HCT116 (cell line): ENCODE results near the gene ATP6V0B. TPM values are rescaled to one million over a fixed set of nuclear protein-coding genes. Genes with fewer than 3 reads are reported as not detected.

ENCODE experiments used
- ATAC-seq: fragments of 200-7000 bp; cut with Tn5 transposase; 2 replicates; pipeline ENCODE4 v1.9.1; 2020; ENCODE audit warnings: mild to moderate bottlenecking, moderate library complexity
- BruUV-seq: library from RNA; stranded (reverse); fragments of 400-500 nt; replicated peaks from 2 replicates; lab custom pipeline; 2021; lab: Mats Ljungman, UMichigan
- CTCF ChIA-PET: fragments of 300-600 bp; sonication (Branson Sonifier 250); formaldehyde crosslinking; loops from one replicate; lab custom pipeline; 2021; ENCODE audit warnings: antibody characterized with exemption; lab: Charles Lee
- POLR2A ChIA-PET: fragments of 300-600, 350-600 bp; sonication (Branson Sonifier 250); formaldehyde crosslinking; loops from one replicate; lab custom pipeline; 2021; ENCODE audit warnings: antibody characterized with exemption; lab: Charles Lee
- RAD21 ChIA-PET, 2 experiments: fragments of 300-600 bp; sonication (Branson Sonifier 250); formaldehyde crosslinking; loops; one replicate each; lab custom pipeline; 2023; ENCODE audit warnings: low total read pairs in 2 of 2; ENCODE audit not compliant: uncharacterized antibody in 2 of 2, unreplicated experiment in 2 of 2, low non-redundant PET in 1 of 2; lab: Charles Lee
- DNase-seq: peaks from one replicate; pipeline ENCODE4 v3.0.0-alpha.2; 2010; ENCODE audit warnings: low read depth, low spot score
- H2AFZ ChIP-seq: fragments of 200-600 bp; shearing (Covaris generic), sonication (generic); 2 replicates; pipeline ENCODE4 v1.6.1; 2017; ENCODE audit warnings: low read depth, mixed run types, mixed read lengths, antibody characterized with exemption, low read length; ENCODE audit not compliant: poor library complexity, severe bottlenecking
- H3K27ac ChIP-seq: 2 replicates; pipeline ENCODE4 v1.5.1; 2012; ENCODE audit warnings: low read depth, low read length
- H3K27me3 ChIP-seq: fragments of 200-600 bp; sonication (generic); 2 replicates; pipeline ENCODE4 v1.6.1; 2016; ENCODE audit warnings: mixed run types, low read length, mixed read lengths; ENCODE audit not compliant: insufficient read depth
- H3K36me3 ChIP-seq, 2 experiments: fragments of 200-500 bp in 1 of 2; fragments of 200-600 bp in 1 of 2; sonication (Bioruptor generic) in 1 of 2; sonication (generic) in 1 of 2; 2 replicates each; pipeline versions ENCODE4 v1.5.1 to v1.6.1; 2014 to 2016; ENCODE audit warnings: low read length in 2 of 2, inconsistent platforms in 1 of 2, mixed read lengths in 1 of 2, mixed run types in 1 of 2; ENCODE audit not compliant: insufficient read depth in 2 of 2, control insufficient read depth in 1 of 2
- H3K4me1 ChIP-seq, 2 experiments: fragments of 200-600 bp in 1 of 2; sonication (generic) in 1 of 2; 2 replicates each; pipeline versions ENCODE4 v1.5.1 to v1.6.1; 2012 to 2017; ENCODE audit warnings: low read length in 2 of 2, inconsistent platforms in 1 of 2, mild to moderate bottlenecking in 1 of 2, mixed read lengths in 1 of 2, mixed run types in 1 of 2, moderate library complexity in 1 of 2; ENCODE audit not compliant: insufficient read depth in 2 of 2, control insufficient read depth in 1 of 2
- H3K4me2 ChIP-seq: fragments of 200-600 bp; sonication (generic); 2 replicates; pipeline ENCODE4 v1.6.1; 2017; ENCODE audit warnings: mixed run types, low read length, mixed read lengths
- H3K4me3 ChIP-seq, 2 experiments: fragments of 200-600 bp in 1 of 2; sonication (generic) in 1 of 2; replicated peaks in 1 of 2; 2 replicates each; pipeline ENCODE4 v1.5.1; 2011 to 2016; ENCODE audit warnings: low read length in 2 of 2, control low read depth in 1 of 2, low read depth in 1 of 2, mild to moderate bottlenecking in 1 of 2, mixed read lengths in 1 of 2, mixed run types in 1 of 2
- H3K79me2 ChIP-seq: fragments of 200-600 bp; sonication (generic); 2 replicates; pipeline ENCODE4 v1.6.1; 2017; ENCODE audit warnings: mild to moderate bottlenecking, mixed run types, low read length, moderate library complexity, mixed read lengths; ENCODE audit not compliant: insufficient read depth
- H3K9ac ChIP-seq: fragments of 200-600 bp; sonication (generic); 2 replicates; pipeline ENCODE4 v1.6.1; 2016; ENCODE audit warnings: low read length, mixed read lengths
- H3K9me2 ChIP-seq: fragments of 200-600 bp; sonication (generic), shearing (Covaris generic); 2 replicates; pipeline ENCODE4 v1.6.1; 2017; ENCODE audit warnings: mixed run types, mild to moderate bottlenecking, moderate library complexity; ENCODE audit not compliant: insufficient read depth
- H3K9me3 ChIP-seq, 2 experiments: fragments of 200-500 bp in 1 of 2; fragments of 200-600 bp in 1 of 2; sonication (Bioruptor generic) in 1 of 2; sonication (generic) in 1 of 2; 2 replicates each; pipeline ENCODE4 v1.6.1; 2014 to 2017; ENCODE audit warnings: low read length in 2 of 2, mixed read lengths in 2 of 2, inconsistent platforms in 1 of 2, low read depth in 1 of 2, mild to moderate bottlenecking in 1 of 2, mixed run types in 1 of 2, moderate library complexity in 1 of 2; ENCODE audit not compliant: control insufficient read depth in 1 of 2, insufficient read depth in 1 of 2
- H4K20me1 ChIP-seq: fragments of 200-600 bp; sonication (generic), shearing (Covaris generic); 2 replicates; pipeline ENCODE4 v1.6.1; 2017; ENCODE audit warnings: mixed run types, mild to moderate bottlenecking, moderate library complexity; ENCODE audit not compliant: insufficient read depth
- ATF3 ChIP-seq: IDR thresholded peaks from 2 replicates; pipeline ENCODE4 v1.6.1; 2012
- CEBPB ChIP-seq: IDR thresholded peaks from 2 replicates; pipeline ENCODE4 v1.6.1; 2012; ENCODE audit warnings: low read depth
- EGR1 ChIP-seq: IDR thresholded peaks from 2 replicates; pipeline ENCODE4 v1.6.1; 2012; ENCODE audit warnings: low read depth
- ELF1 ChIP-seq: IDR thresholded peaks from 2 replicates; pipeline ENCODE4 v1.6.1; 2012; ENCODE audit warnings: low read depth, borderline replicate concordance
- EZH2 ChIP-seq: fragments of 200-600 bp; sonication (generic); IDR thresholded peaks from 2 replicates; pipeline ENCODE4 v1.6.1; 2017; ENCODE audit warnings: antibody characterized with exemption, mixed run types
- EZH2phosphoT487 ChIP-seq: fragments of 200-600 bp; IDR thresholded peaks from 2 replicates; pipeline ENCODE4 v1.6.1; 2018; ENCODE audit warnings: antibody characterized with exemption, borderline replicate concordance
- FOSL1 ChIP-seq: IDR thresholded peaks from 2 replicates; pipeline ENCODE4 v1.6.1; 2012; ENCODE audit warnings: low read depth
- JUND ChIP-seq: IDR thresholded peaks from 2 replicates; pipeline ENCODE4 v1.6.1; 2012
- POLR2A ChIP-seq: IDR thresholded peaks from 2 replicates; pipeline ENCODE4 v1.7.0; 2011; ENCODE audit warnings: borderline replicate concordance; ENCODE audit not compliant: insufficient read depth, insufficient read length; ENCODE audit errors: extremely low read depth
- POLR2AphosphoS5 ChIP-seq: IDR thresholded peaks from 2 replicates; pipeline ENCODE4 v1.6.1; 2011; ENCODE audit warnings: mild to moderate bottlenecking, low read depth, low read length, moderate library complexity
- RAD21 ChIP-seq: IDR thresholded peaks from 2 replicates; pipeline ENCODE4 v1.6.1; 2012; ENCODE audit warnings: low read depth, mild to moderate bottlenecking
- SRF ChIP-seq: IDR thresholded peaks from 2 replicates; pipeline ENCODE4 v1.6.1; 2012; ENCODE audit warnings: low read depth
- YY1 ChIP-seq: IDR thresholded peaks from 2 replicates; pipeline ENCODE4 v1.6.1; 2011; ENCODE audit warnings: low read length, low read depth, moderate library complexity, mild to moderate bottlenecking; ENCODE audit not compliant: insufficient replicate concordance; ENCODE audit errors: extremely low read depth
- ZFX ChIP-seq: fragments of 450-650 bp; IDR thresholded peaks from 2 replicates; pipeline ENCODE4 v1.6.1; 2017
- ZNF274 ChIP-seq: fragments of 200-500 bp; sonication (Bioruptor generic); IDR thresholded peaks from 2 replicates; pipeline ENCODE4 v1.6.1; 2014; ENCODE audit warnings: mild to moderate bottlenecking, low read depth, low read length, inconsistent platforms
- intact Hi-C: fragments of 100-400 bp; cut with micrococcal nuclease; formaldehyde crosslinking; loops from 2 replicates; pipeline ENCODE4 v1.10.0; 2022
- total RNA-seq: library from RNA; stranded (reverse); gene quantifications from one replicate; pipeline ENCODE4 v1.2.1, GENCODE V29; 2021; ENCODE audit not compliant: unreplicated experiment

The ATP6V0B gene
- total RNA-seq, 1 experiment from 2014 or later: 122 TPM

- H3K4me3 ChIP-seq: no peak overlapping the region
- ChIA-PET POLR2A (no interaction called here), CTCF (no interaction called here), RAD21 (no interaction called here)
- no peak overlapping the region for H2AFZ ChIP-seq
- no peak overlapping the region for H3K27ac ChIP-seq
- intact Hi-C loops: no loop called here
- H3K79me2 ChIP-seq: no peaks in the 10 kb centered on the region
- BruUV-seq: no TSS peak
- no peaks in the 10 kb centered on the region for H3K27me3 ChIP-seq
- no peak overlapping the region for H3K4me2 ChIP-seq
- H3K9me2 ChIP-seq: no peaks in the 10 kb centered on the region
- no peaks in the 10 kb centered on the region for H4K20me1 ChIP-seq
- TF ChIP-seq ZNF274 (no peak), YY1 (no peak), JUND (no peak), POLR2AphosphoS5 (no peak), ZFX (no peak), POLR2A (no peak), RAD21 (no peak), SRF (no peak), FOSL1 (no peak), CEBPB (no peak), EGR1 (no peak), EZH2 (no peak), ELF1 (no peak), ATF3 (no peak), EZH2phosphoT487 (no peak)
- H3K4me1 ChIP-seq: peaks cover 7 to 8% of the 10 kb centered on the region in 2 experiments; a peak in 3 of 4 replicates
- DNase-seq (no peak), ATAC-seq (no peak)
- H3K9ac ChIP-seq: no peak overlapping the region
- no peaks in the 10 kb centered on the region for H3K9me3 ChIP-seq
- H3K36me3 ChIP-seq: no peaks in the 10 kb centered on the region
Observed at GRCh38 chr1:44016890-44017400, 42.2 kb downstream of the ATP6V0B start.
